ENCODE results near the gene ENTHD1. TPM values are rescaled to one million over a fixed set of nuclear protein-coding genes. Genes with fewer than 3 reads are reported as not detected.

ENTHD1 gene
- total and polyA plus RNA-seq, 9 of the 15 experiments (the other 6 are each of a cell fraction or from before 2014, with no cell fraction given): 0.13 to 0.98 (median 0.35) TPM

DNA sequence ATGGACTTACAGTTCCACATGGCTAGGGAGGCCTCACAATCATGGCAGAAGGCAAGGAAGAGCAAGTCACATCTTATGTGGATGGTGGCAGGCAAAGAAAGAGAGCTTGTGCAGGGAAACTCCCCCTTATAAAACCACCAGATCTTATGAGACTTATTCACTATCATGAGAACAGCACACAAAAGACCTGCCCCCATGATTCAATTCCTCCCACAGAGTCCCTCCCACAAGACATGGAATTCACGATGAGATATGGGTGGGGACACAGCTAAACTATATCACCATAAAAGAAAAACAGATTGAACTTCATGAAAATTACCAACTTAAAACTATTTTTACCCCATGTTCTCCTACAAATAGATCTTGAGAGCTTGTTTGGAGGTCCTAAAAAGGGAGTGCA lies 19.6 kb downstream of the ENTHD1 start:
- no peak overlapping the region for H3K4me2 ChIP-seq (ENCODE audit: insufficient read depth, low read length)
- no peaks in the 10 kb centered on the region; the same call in 2 of the 3 replicates for H3K79me2 ChIP-seq (ENCODE audit: control insufficient read depth, insufficient read depth, low read length)
- H3K4me1 ChIP-seq (replicated peaks in 1 of 2; ENCODE audit: control insufficient read depth in 2 of 2, insufficient read depth in 2 of 2, low read length in 2 of 2): peaks cover 0 to 13% of the 10 kb centered on the region in 2 experiments; a peak in 2 of 5 replicates
- ChIA-PET POLR2A (interaction anchor here (1.1 kb wide), 1 partner anchor 84 kb away, joined by 3 read pairs; no protein-coding TSS in a partner anchor), CTCF (ENCODE audit: low intra/inter-chr PET ratio) (no interaction called here)
- peak overlapping the region; percentile 38; the same call in 1 of the 2 replicates for H2AFZ ChIP-seq (ENCODE audit: low read depth, low read length)
- H3K9me1 ChIP-seq (ENCODE audit: control insufficient read depth, insufficient read depth, low read length): no peaks in the 10 kb centered on the region
- DNase-seq (ENCODE audit: extremely low read depth in 1 of 4, low spot score in 3 of 4) (no peak), ATAC-seq (no peak), FAIRE-seq (no peak)
- no peaks in the 10 kb centered on the region for H3K36me3 ChIP-seq (ENCODE audit: control insufficient read depth, insufficient read depth, low read length)
- H3K9me3 ChIP-seq (replicated peaks; ENCODE audit: control insufficient read depth, insufficient read depth, low read depth, low read length): no peaks in the 10 kb centered on the region
- no peak overlapping the region for H3K9ac ChIP-seq (ENCODE audit: insufficient read depth in 1 of 2, low read depth in 2 of 2, low read length in 2 of 2)
- intact Hi-C loops (cut with micrococcal nuclease): no loop called here
- no peak overlapping the region for H3K4me3 ChIP-seq
- no peaks in the 10 kb centered on the region for H4K20me1 ChIP-seq (replicated peaks; ENCODE audit: control insufficient read depth, insufficient read depth, low read length)
- in situ Hi-C loops (cut with MboI): no loop called here
- no peaks in the 10 kb centered on the region for H3K27me3 ChIP-seq (ENCODE audit: control insufficient read depth in 2 of 2, insufficient read depth in 2 of 2, low read length in 2 of 2)
- BruUV-seq (replicated peaks): no TSS peak
- no peak overlapping the region for H3K27ac ChIP-seq (ENCODE audit: extremely low read depth, low read depth, low read length)
- WGBS (ENCODE audit: insufficient coverage, low coverage, missing lambda C conversion rate): 0% methylated on average over 1 of the region's 1 CpG
- TF ChIP-seq DDX20 (tag; IDR thresholded peaks at IDR 0.05; ENCODE audit: low read depth) (no peak), SREBF2 (CRISPR knock-in tag; IDR thresholded peaks at IDR 0.05) (no peak), CLOCK (CRISPR knock-in tag; IDR thresholded peaks at IDR 0.05; ENCODE audit: borderline replicate concordance) (no peak), POLR2H (tag; IDR thresholded peaks at IDR 0.05; ENCODE audit: low read depth) (no peak), ZNF175 (CRISPR knock-in tag; IDR thresholded peaks at IDR 0.05; ENCODE audit: low read depth) (no peak), SMC3 (conservative IDR thresholded peaks at IDR 0.05; ENCODE audit: insufficient read depth, low read depth, low read length) (no peak), NUFIP1 (IDR thresholded peaks at IDR 0.05; ENCODE audit: partially characterized antibody) (no peak), ATF2 (CRISPR knock-in tag; IDR thresholded peaks at IDR 0.05) (no peak), SAP30 (IDR thresholded peaks at IDR 0.05; ENCODE audit: borderline replicate concordance, insufficient read depth, low read depth, low read length, poor library complexity, severe bottlenecking) (no peak), HDAC3 (IDR thresholded peaks at IDR 0.05; ENCODE audit: borderline replicate concordance, partially characterized antibody) (no peak), MED1 (CRISPR knock-in tag; IDR thresholded peaks at IDR 0.05; ENCODE audit: borderline replicate concordance) (no peak), RBM39 (optimal IDR thresholded peaks at IDR 0.05; ENCODE audit: low read depth, low read length) (no peak), SMAD4 (CRISPR knock-in tag; conservative IDR thresholded peaks at IDR 0.05) (no peak)
- TF ChIP-seq, protein P1, sequence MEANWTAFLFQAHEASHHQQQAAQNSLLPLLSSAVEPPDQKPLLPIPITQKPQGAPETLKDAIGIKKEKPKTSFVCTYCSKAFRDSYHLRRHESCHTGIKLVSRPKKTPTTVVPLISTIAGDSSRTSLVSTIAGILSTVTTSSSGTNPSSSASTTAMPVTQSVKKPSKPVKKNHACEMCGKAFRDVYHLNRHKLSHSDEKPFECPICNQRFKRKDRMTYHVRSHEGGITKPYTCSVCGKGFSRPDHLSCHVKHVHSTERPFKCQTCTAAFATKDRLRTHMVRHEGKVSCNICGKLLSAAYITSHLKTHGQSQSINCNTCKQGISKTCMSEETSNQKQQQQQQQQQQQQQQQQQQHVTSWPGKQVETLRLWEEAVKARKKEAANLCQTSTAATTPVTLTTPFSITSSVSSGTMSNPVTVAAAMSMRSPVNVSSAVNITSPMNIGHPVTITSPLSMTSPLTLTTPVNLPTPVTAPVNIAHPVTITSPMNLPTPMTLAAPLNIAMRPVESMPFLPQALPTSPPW (CRISPR knock-in tag; IDR thresholded peaks at IDR 0.05): no peak
- TF ChIP-seq, protein P2, sequence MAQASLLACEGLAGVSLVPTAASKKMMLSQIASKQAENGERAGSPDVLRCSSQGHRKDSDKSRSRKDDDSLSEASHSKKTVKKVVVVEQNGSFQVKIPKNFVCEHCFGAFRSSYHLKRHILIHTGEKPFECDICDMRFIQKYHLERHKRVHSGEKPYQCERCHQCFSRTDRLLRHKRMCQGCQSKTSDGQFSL (CRISPR knock-in tag; IDR thresholded peaks at IDR 0.05): no peak
- TF ChIP-seq, protein P2 (tag; IDR thresholded peaks at IDR 0.05): no peak

All from K562 (cell line).